GM19324 (cell line): ENCODE measurements around the gene BRD9.
"Not testable (repeated sequence)": the region's sequence is repeated elsewhere in the genome, so short reads cannot be mapped to it uniquely, and the experiment has no call there.

Source experiments
- ATAC-seq: cut with Tn5 transposase; IDR thresholded peaks from one replicate; pipeline ENCODE4 v1.9.1; 2021; ENCODE audit warnings: mild to moderate bottlenecking, moderate library complexity; ENCODE audit not compliant: unreplicated experiment, low FRiP score

Gene BRD9

GRCh38 chr5:923281-923873 lies 30.8 kb upstream of the BRD9 start:
- ATAC-seq, result no peak

- no peak for ATAC-seq
These were observed 30.1 kb upstream of the BRD9 start for GRCh38 chr5:922436-923280.

DNA sequence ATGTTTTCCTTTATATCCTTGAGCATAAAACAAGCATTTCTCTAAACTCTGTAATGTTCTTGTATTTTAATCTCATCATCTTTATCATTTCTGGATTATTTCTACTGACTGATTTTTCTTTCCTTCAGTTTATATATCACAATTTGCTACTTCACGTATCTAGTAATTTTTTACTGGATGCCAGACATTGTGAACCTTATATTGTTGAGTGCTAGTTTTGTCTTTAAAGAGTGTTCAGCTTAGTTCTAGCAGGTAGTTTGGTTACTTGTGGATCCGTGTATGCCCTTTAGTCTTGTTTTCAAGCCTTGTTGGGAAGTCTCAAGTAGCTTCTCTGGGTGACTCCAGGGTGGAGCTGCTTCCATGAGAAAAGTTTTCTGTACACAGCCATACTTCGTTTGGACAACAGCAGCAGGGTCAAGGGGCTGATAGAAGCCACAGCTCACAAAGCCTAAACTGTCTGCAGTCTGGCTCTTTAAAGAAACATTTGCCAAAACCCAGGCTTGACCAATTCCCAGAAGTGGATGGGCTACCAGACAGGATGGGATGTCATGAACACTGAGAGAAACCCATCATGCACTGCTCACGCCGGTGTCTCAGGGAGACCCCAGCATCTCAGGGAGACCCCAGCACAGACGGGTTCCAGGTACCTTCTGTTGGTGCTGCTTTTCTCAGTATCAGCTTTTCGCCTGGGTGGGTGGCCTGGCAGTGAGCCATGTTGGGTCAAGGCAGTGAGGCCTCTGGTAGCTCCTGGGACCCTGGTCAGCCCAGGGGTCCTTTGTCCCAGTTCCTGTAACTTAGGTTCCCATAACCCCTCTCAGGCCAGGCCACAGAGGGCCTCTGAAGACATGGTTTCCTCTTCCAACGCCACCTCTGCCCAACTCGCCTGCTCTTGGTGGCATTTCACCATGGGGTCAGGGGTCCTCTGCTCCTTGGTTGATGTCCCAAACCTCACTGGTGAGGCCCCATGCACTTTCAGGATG lies 29.1 kb upstream of the BRD9 start:
- no peak for ATAC-seq

- ATAC-seq, result no peak
These were observed 27.7 kb upstream of the BRD9 start for GRCh38 chr5:920321-920720.

- no peak for ATAC-seq
These were observed 26.9 kb upstream of the BRD9 start for GRCh38 chr5:919356-920000.

DNA sequence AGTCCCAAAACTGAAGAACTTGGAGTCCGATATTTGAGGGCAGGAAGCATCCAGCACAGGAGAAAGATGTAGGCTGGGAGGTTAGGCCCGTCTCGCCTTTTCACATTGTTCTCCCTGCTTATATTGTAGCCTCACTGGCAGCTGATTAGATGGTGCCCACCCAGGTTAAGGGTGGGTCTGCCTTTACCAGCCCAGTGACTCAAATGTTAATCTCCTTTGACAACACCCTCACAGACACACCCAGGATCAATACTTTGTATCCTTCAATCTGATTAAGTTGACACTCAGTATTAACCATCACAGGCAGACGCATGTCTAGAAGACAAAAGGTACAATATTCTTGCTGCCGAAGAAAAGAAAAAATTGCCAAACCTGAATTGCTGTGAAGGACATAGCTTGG lies 26.1 kb upstream of the BRD9 start:
- ATAC-seq, result not testable (repeated sequence)

- ATAC-seq, result no peak
These were observed 24.1 kb upstream of the BRD9 start for GRCh38 chr5:916441-917293.

- ATAC-seq, result no peak
These were observed 23.3 kb upstream of the BRD9 start for GRCh38 chr5:915946-916345.

GRCh38 chr5:915346-915745 lies 22.7 kb upstream of the BRD9 start:
- not testable (repeated sequence) for ATAC-seq

DNA sequence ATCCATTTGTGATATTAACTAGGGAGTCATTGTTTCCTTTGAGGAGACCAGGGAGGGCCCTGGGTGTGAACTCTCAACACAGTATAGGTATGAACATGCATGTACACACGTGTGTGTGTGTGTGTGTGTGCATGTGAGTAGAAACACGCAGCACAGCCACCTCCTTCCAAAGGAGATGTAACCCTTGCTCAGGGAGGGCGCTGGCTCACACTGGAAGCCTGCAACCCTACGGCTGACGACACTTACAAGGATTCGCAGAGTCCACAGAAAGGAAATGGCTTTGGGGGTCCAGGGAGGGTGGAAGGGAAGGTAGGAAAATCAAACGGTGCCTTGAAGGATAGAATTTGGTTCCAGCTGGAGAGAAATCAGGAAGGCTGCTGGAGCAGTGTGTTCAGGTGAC lies 22.0 kb upstream of the BRD9 start:
- ATAC-seq, result no peak

GRCh38 chr5:914174-914573 lies 21.6 kb upstream of the BRD9 start:
- no peak for ATAC-seq

GRCh38 chr5:912280-913091 lies 19.9 kb upstream of the BRD9 start:
- ATAC-seq, result no peak

DNA sequence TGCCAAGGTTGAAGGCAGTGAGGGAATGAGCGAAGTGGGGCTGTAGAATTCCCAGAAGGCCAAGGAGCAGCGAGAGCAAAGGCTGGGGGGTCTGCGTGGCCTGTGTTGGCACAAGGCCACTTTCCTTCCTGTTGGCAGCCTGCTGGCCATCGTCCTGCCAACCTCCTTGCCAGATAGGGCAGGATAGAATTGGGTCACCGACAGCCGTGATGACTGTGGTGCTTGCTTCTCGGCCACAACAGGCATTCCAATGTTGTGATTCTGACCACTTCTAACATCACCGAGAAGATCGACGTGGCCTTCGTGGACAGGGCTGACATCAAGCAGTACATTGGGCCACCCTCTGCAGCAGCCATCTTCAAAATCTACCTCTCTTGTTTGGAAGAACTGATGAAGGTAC lies 19.0 kb upstream of the BRD9 start:
- no peak for ATAC-seq

DNA sequence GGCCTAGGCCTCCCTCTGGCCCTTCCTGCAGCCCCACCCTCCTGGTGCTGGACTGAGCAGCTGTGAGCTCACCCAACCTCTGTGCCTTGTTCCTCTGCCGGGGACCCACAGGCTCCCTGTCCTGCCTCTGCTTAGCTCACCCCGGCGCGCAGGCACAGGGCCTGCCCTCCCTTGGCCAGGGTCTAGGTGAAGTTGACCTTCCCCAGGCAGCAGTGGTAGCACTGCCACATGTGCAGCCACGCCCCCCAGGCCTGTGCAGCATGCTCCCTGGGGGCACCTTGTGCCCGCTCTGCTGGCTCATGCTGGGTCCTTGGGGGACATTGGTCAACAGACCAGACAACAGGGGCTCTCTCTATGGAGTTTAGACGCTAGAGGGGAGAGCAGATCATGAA lies 18.2 kb upstream of the BRD9 start:
- ATAC-seq, result no peak

DNA sequence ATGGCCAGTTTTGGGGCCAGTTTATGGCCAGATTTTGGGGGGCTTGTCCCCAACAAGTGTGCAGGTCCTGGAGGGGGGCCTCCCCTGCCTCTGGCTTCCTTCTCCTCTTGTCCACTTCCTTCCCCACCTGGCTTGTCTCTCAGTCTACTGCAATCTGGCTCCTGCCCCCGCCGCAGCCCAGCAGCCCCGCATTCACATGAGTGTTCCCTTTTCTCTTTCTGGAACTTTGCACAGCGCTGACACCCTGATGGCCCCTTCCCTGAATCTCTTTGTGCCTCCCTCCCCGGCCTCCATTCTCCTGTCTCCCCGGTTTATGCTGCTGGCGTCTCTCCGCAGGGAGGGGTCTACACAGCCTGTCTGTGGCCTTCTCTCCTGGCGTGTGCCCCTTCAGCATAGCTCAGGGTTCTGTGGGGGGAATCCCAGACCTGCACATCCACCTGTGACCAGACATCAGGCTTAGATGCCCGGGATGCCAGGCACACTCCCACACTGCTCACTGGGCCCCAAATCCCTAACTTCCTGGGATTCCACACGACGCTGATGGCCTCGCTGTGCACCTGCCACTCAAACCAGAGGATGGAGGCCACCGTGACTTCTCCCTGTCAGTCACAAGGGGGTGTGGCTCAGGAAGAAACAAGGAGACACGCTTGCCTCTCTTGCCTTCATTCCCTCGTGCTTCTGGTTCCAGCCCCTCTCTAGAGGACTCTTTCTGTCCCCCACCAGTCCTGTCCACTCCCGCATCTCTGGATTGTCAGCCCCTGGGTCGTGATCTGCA lies 17.6 kb upstream of the BRD9 start:
- ATAC-seq, result no peak

GRCh38 chr5:909086-909485 lies 16.5 kb upstream of the BRD9 start:
- no peak for ATAC-seq

- no peak for ATAC-seq
These were observed 15.6 kb upstream of the BRD9 start for GRCh38 chr5:908172-908571.

- ATAC-seq, result no peak
These were observed 14.8 kb upstream of the BRD9 start for GRCh38 chr5:907366-907910.
